GM12865 (cell line): ENCODE measurements around the gene KLHL10.

Experiments
- DNase-seq: peaks from one replicate; pipeline ENCODE4 v3.0.0; 2010; ENCODE audit warnings: low read depth
- H3K4me3 ChIP-seq: 2 replicates; pipeline ENCODE4 v1.5.1; 2011; ENCODE audit warnings: mild to moderate bottlenecking, low read depth, low read length, control low read depth
- CTCF ChIP-seq: IDR thresholded peaks from 2 replicates; pipeline ENCODE4 v1.5.1; 2011; ENCODE audit warnings: low read length, control low read depth, low read depth, inconsistent platforms; ENCODE audit not compliant: insufficient read depth; ENCODE audit errors: missing control alignments

The KLHL10 gene

GRCh38 chr17:41810659-41811548 is 26.7 kb upstream of the KLHL10 start:
- DNase-seq: no peak
- H3K4me3 ChIP-seq: peak overlapping the region; percentile 59
- TF ChIP-seq CTCF: no peak

GRCh38 chr17:41811549-41812380 is 25.9 kb upstream of the KLHL10 start, which contains the start of gene P3H4:
TSS of gene P3H4 (minus strand) at chr17:41811949. CDS start at chr17:41811915, 34 bp downstream.
- DNase-seq: peak; percentile 72
- H3K4me3 ChIP-seq: peak within 1 kb of the TSS; percentile 59
- peak; percentile 75 for TF ChIP-seq CTCF

- no peak for TF ChIP-seq CTCF
- peak within 1 kb of the TSS; percentile 59 for H3K4me3 ChIP-seq
- peak; percentile 28 for DNase-seq
Measured at GRCh38 chr17:41812381-41813151, 25.1 kb upstream of the KLHL10 start, which contains the start of gene FKBP10. TSS of gene FKBP10 (plus strand) at chr17:41813004. CDS start at chr17:41813035, 31 bp downstream.

GRCh38 chr17:41813152-41813680 is 24.4 kb upstream of the KLHL10 start:
- TF ChIP-seq CTCF: no peak
- no peak for DNase-seq
- H3K4me3 ChIP-seq: no peak overlapping the region

- DNase-seq: no peak
- TF ChIP-seq CTCF: no peak
- no peak overlapping the region for H3K4me3 ChIP-seq
Measured at GRCh38 chr17:41813699-41814124, 23.9 kb upstream of the KLHL10 start.

GRCh38 chr17:41814195-41814594 is 23.4 kb upstream of the KLHL10 start:
- TF ChIP-seq CTCF: no peak
- no peak for DNase-seq
- H3K4me3 ChIP-seq: no peak overlapping the region
